RWPE1 (cell line): Measurements from ENCODE around the gene PEA15.

Experiments used
- CTCF ChIA-PET: fragments of 350-600 bp; sonication (Branson Sonifier 250); formaldehyde crosslinking; extraction: SDS; loops from one replicate; lab custom pipeline; 2021; lab: Yijun Ruan, JAX
- POLR2A ChIA-PET: fragments of 400-600 bp; formaldehyde crosslinking; extraction: SDS; loops from one replicate; lab custom pipeline; 2020; ENCODE audit warnings: antibody characterized with exemption; ENCODE audit not compliant: low non-redundant PET; lab: Yijun Ruan, JAX
- DNase-seq: peaks from one replicate; pipeline ENCODE4 v3.0.0; 2012; ENCODE audit warnings: low spot score
- H3K27ac ChIP-seq: fragments of 450-650 bp; 2 replicates; pipeline ENCODE4 v1.5.1; 2017
- CTCF ChIP-seq: fragments of 450-650 bp; conservative IDR thresholded peaks from 2 replicates; pipeline ENCODE4 v1.5.1; 2017; ENCODE audit warnings: low read depth, mild to moderate bottlenecking

PEA15 gene

GRCh38 chr1:160224606-160225005 lies 19.4 kb downstream of the PEA15 start:
- TF ChIP-seq CTCF, result no peak
- CTCF ChIA-PET, result interaction anchor here (0.6 kb wide), 1 partner anchor 14 kb away, joined by 6 read pairs; no protein-coding TSS in a partner anchor
- POLR2A ChIA-PET, result no interaction called here
- DNase-seq, result peak; percentile 36
- H3K27ac ChIP-seq, result no peak overlapping the region

- DNase-seq, result no peak
- no peak for TF ChIP-seq CTCF
- ChIA-PET POLR2A (no interaction called here), CTCF (interaction anchor here (0.6 kb wide), 3 partner anchors 13 to 66 kb away, joined by 3 to 6 read pairs (median 6); no protein-coding TSS in a partner anchor)
- no peak overlapping the region for H3K27ac ChIP-seq
These were observed 20.2 kb downstream of the PEA15 start for GRCh38 chr1:160225345-160225744.

GRCh38 chr1:160226623-160227022 lies 21.4 kb downstream of the PEA15 start:
- TF ChIP-seq CTCF, result no peak
- CTCF ChIA-PET, result no interaction called here
- POLR2A ChIA-PET, result no interaction called here
- H3K27ac ChIP-seq, result no peak overlapping the region
- no peak for DNase-seq

GRCh38 chr1:160227034-160227433 lies 21.9 kb downstream of the PEA15 start:
- no peak for TF ChIP-seq CTCF
- no peak overlapping the region for H3K27ac ChIP-seq
- POLR2A ChIA-PET, result no interaction called here
- no peak for DNase-seq
- CTCF ChIA-PET, result no interaction called here

GRCh38 chr1:160227561-160227960 lies 22.4 kb downstream of the PEA15 start:
- ChIA-PET POLR2A (no interaction called here), CTCF (no interaction called here)
- no peak overlapping the region for H3K27ac ChIP-seq
- no peak for DNase-seq
- no peak for TF ChIP-seq CTCF

- CTCF ChIA-PET, result interaction anchor here (0.7 kb wide), 1 partner anchor 30 kb away, joined by 4 read pairs; no protein-coding TSS in a partner anchor
- POLR2A ChIA-PET, result interaction anchor here (0.8 kb wide), 1 partner anchor 108 kb away, joined by 8 read pairs; no protein-coding TSS in a partner anchor
These were observed 23.2 kb downstream of the PEA15 start for GRCh38 chr1:160228431-160228830.

More at GRCh38 chr1:160228431-160228830, 23.2 kb downstream of the PEA15 start:
- TF ChIP-seq CTCF, result no peak
- no peak overlapping the region for H3K27ac ChIP-seq
- no peak for DNase-seq
